ENCODE measurements around the gene ARHGAP42. TPM values are rescaled to one million over a fixed set of nuclear protein-coding genes. Genes with fewer than 3 reads are reported as not detected.
"Not testable (repeated sequence)": the region's sequence is repeated elsewhere in the genome, so short reads cannot be mapped to it uniquely, and the experiment has no call there.

The ARHGAP42 gene
- total RNA-seq, 4 donors from 2014 or later: 5.1 to 10.6 (median 8.0) TPM

GRCh38 chr11:101008961-101009689 lies 322.0 kb downstream of the ARHGAP42 start:
- Histone ChIP-seq H3K4me3 (no peak overlapping the region), H3K36me3 (no peaks in the 10 kb centered on the region), H3K4me1 (no peaks in the 10 kb centered on the region), H3K9me3 (no peaks in the 10 kb centered on the region), H3K27ac (replicated peaks in 1 of 4) (no peak overlapping the region), H3K27me3 (no peaks in the 10 kb centered on the region)
- 56% methylated on average over 1 of the region's 1 CpG for WGBS
- TF ChIP-seq POLR2AphosphoS5 (IDR thresholded peaks at IDR 0.05) (no peak), CTCF (IDR thresholded peaks at IDR 0.05) (no peak), POLR2A (IDR thresholded peaks at IDR 0.05; ENCODE audit: low read depth) (no peak), EP300 (IDR thresholded peaks at IDR 0.05) (no peak)
- intact Hi-C loops (cut with DNase I): no loop called here
- no peak for DNase-seq (ENCODE audit: extremely low spot score)

- no peaks in the 10 kb centered on the region for H3K36me3 ChIP-seq
- no peaks in the 10 kb centered on the region for H3K9me3 ChIP-seq
- DNase-seq (ENCODE audit: extremely low spot score): no peak
- WGBS: 34% methylated on average over 2 of the region's 2 CpGs
- no peak overlapping the region for H3K27ac ChIP-seq (replicated peaks in 1 of 4)
- intact Hi-C loops (cut with DNase I): no loop called here
- no peaks in the 10 kb centered on the region for H3K27me3 ChIP-seq
- TF ChIP-seq EP300 (IDR thresholded peaks at IDR 0.05): no peak
- no peak for TF ChIP-seq POLR2A (IDR thresholded peaks at IDR 0.05; ENCODE audit: low read depth)
- TF ChIP-seq CTCF (IDR thresholded peaks at IDR 0.05): no peak
- no peak for TF ChIP-seq POLR2AphosphoS5 (IDR thresholded peaks at IDR 0.05)
- no peak overlapping the region for H3K4me3 ChIP-seq
- H3K4me1 ChIP-seq: no peaks in the 10 kb centered on the region
Observed at GRCh38 chr11:101009690-101010055, 322.6 kb downstream of the ARHGAP42 start.

GRCh38 chr11:101010899-101011298 lies 323.8 kb downstream of the ARHGAP42 start:
- H3K27me3 ChIP-seq: no peaks in the 10 kb centered on the region
- no peak for DNase-seq (ENCODE audit: extremely low spot score)
- no peak overlapping the region for H3K27ac ChIP-seq (replicated peaks in 1 of 4)
- intact Hi-C loops (cut with DNase I): no loop called here
- no peaks in the 10 kb centered on the region for H3K36me3 ChIP-seq
- no peaks in the 10 kb centered on the region for H3K9me3 ChIP-seq
- H3K4me1 ChIP-seq: no peaks in the 10 kb centered on the region
- TF ChIP-seq POLR2A (IDR thresholded peaks at IDR 0.05; ENCODE audit: low read depth) (no peak), POLR2AphosphoS5 (IDR thresholded peaks at IDR 0.05) (no peak), CTCF (IDR thresholded peaks at IDR 0.05) (no peak), EP300 (IDR thresholded peaks at IDR 0.05) (no peak)
- H3K4me3 ChIP-seq: no peak overlapping the region
- WGBS: 81% methylated on average over 5 of the region's 5 CpGs

- H3K36me3 ChIP-seq: no peaks in the 10 kb centered on the region
- H3K4me3 ChIP-seq: no peak overlapping the region
- TF ChIP-seq POLR2AphosphoS5 (IDR thresholded peaks at IDR 0.05): no peak
- TF ChIP-seq CTCF (IDR thresholded peaks at IDR 0.05): no peak
- TF ChIP-seq EP300 (IDR thresholded peaks at IDR 0.05): no peak
- no peak for TF ChIP-seq POLR2A (IDR thresholded peaks at IDR 0.05; ENCODE audit: low read depth)
- H3K9me3 ChIP-seq: no peaks in the 10 kb centered on the region
- no peak for DNase-seq (ENCODE audit: extremely low spot score)
- 85% methylated on average over 5 of the region's 5 CpGs for WGBS
- H3K27ac ChIP-seq (replicated peaks in 1 of 4): no peak overlapping the region
- intact Hi-C loops (cut with DNase I): no loop called here
- no peaks in the 10 kb centered on the region for H3K4me1 ChIP-seq
- no peaks in the 10 kb centered on the region for H3K27me3 ChIP-seq
Observed at GRCh38 chr11:101011881-101012280, 324.8 kb downstream of the ARHGAP42 start.

- H3K27me3 ChIP-seq; DNase-seq (ENCODE audit: extremely low spot score); H3K4me3 ChIP-seq; H3K27ac ChIP-seq (replicated peaks in 1 of 4); H3K36me3 ChIP-seq; H3K9me3 ChIP-seq; intact Hi-C loops (cut with DNase I); H3K4me1 ChIP-seq: not testable (repeated sequence)
Observed at GRCh38 chr11:101013702-101014101, 326.6 kb downstream of the ARHGAP42 start.
